Natural killer cell (primary cell): ENCODE measurements around the gene CPLX4. TPM values are rescaled to one million over a fixed set of nuclear protein-coding genes. Genes with fewer than 3 reads are reported as not detected.

Experiments
- ATAC-seq, 3 donors: fragments of 150-1000 bp in 2 of 3; fragments of 200-7000 bp in 1 of 3; cut with Tn5 transposase; 1 replicate in 1 of 3; 2 replicates in 2 of 3; pipeline ENCODE4 v1.10.0; 2021; ENCODE audit warnings: mild to moderate bottlenecking in 2 of 3, moderate library complexity in 2 of 3
- DNase-seq, 2 donors: peaks; one replicate each; pipeline versions ENCODE4 v3.0.0 to v3.0.0-alpha.2; 2013 to 2021; ENCODE audit warnings: mixed read lengths in 1 of 2
- H3K27ac ChIP-seq: one replicate; pipeline ENCODE4 v1.5.1; 2013; ENCODE audit warnings: mild to moderate bottlenecking, low read length
- H3K27me3 ChIP-seq: one replicate; pipeline ENCODE4 v1.6.1; 2013; ENCODE audit warnings: low read length; ENCODE audit not compliant: control insufficient read depth, insufficient read depth
- H3K36me3 ChIP-seq: one replicate; pipeline ENCODE4 v1.6.1; 2013; ENCODE audit warnings: low read length; ENCODE audit not compliant: control insufficient read depth, insufficient read depth
- H3K4me1 ChIP-seq: one replicate; pipeline ENCODE4 v1.6.1; 2013; ENCODE audit warnings: low read length; ENCODE audit not compliant: control insufficient read depth, insufficient read depth
- H3K4me3 ChIP-seq: one replicate; pipeline ENCODE4 v1.5.1; 2013; ENCODE audit warnings: low read length
- H3K9me3 ChIP-seq: one replicate; pipeline ENCODE4 v1.6.1; 2013; ENCODE audit warnings: low read length; ENCODE audit not compliant: control insufficient read depth, insufficient read depth
- H3K27ac Mint-ChIP-seq, 2 donors: one replicate each; pipeline ENCODE4 v1.8.0; 2022; ENCODE audit warnings: mild to moderate bottlenecking in 2 of 2, mixed read lengths in 2 of 2, moderate library complexity in 1 of 2
- H3K27me3 Mint-ChIP-seq, 2 donors: one replicate each; pipeline ENCODE4 v1.8.0; 2022; ENCODE audit warnings: low read depth in 2 of 2, mixed read lengths in 2 of 2
- H3K36me3 Mint-ChIP-seq: one replicate; pipeline ENCODE4 v1.8.0; 2022; ENCODE audit warnings: mixed read lengths
- H3K4me1 Mint-ChIP-seq, 2 donors: one replicate each; pipeline ENCODE4 v1.8.0; 2022; ENCODE audit warnings: mixed read lengths in 2 of 2
- H3K4me3 Mint-ChIP-seq: one replicate; pipeline ENCODE4 v1.8.0; 2022; ENCODE audit warnings: mild to moderate bottlenecking, moderate library complexity, mixed read lengths
- H3K9me3 Mint-ChIP-seq, 2 donors: one replicate each; pipeline ENCODE4 v1.8.0; 2022; ENCODE audit warnings: mixed read lengths in 2 of 2
- WGBS: methylation state at CpG from one replicate; pipeline ENCODE4 v1.1.7; 2013; ENCODE audit warnings: missing lambda C conversion rate; ENCODE audit not compliant: insufficient coverage; 5-methylcytosine and 5-hydroxymethylcytosine counted together
- intact Hi-C: fragments of 100-400 bp; cut with micrococcal nuclease; formaldehyde crosslinking; loops from one replicate; pipeline ENCODE4 v1.14.2; 2022
- total RNA-seq, 4 donors: library from RNA; stranded (reverse); fragments of 120-200 nt in 1 of 4; gene quantifications; one replicate each; pipeline versions ENCODE4 v1.2.3 to v1.2.4, GENCODE V29; 2013 to 2022
- TF ChIP-seq, protein P1 (sequence below): fragments of 200-600 bp; IDR thresholded peaks from one replicate; pipeline ENCODE4 v1.8.0; 2022; ENCODE audit warnings: antibody characterized with exemption

Gene CPLX4
- total RNA-seq, 3 donors from 2014 or later (not counting 1 experiment from before 2014, with no cell fraction given), result not detected

GRCh38 chr18:59265246-59265973, 53.0 kb downstream of the CPLX4 start:
- Histone ChIP-seq H3K9me3 (no peaks in the 10 kb centered on the region), H3K4me3 (no peak overlapping the region), H3K27me3 (peaks cover 55% of the 10 kb centered on the region), H3K27ac (no peak overlapping the region), H3K36me3 (no peaks in the 10 kb centered on the region), H3K4me1 (peaks cover 15% of the 10 kb centered on the region)
- H3K27ac Mint-ChIP-seq, result no peak overlapping the region
- H3K4me3 Mint-ChIP-seq, result peak overlapping the region; percentile 49
- TF ChIP-seq, protein P1, sequence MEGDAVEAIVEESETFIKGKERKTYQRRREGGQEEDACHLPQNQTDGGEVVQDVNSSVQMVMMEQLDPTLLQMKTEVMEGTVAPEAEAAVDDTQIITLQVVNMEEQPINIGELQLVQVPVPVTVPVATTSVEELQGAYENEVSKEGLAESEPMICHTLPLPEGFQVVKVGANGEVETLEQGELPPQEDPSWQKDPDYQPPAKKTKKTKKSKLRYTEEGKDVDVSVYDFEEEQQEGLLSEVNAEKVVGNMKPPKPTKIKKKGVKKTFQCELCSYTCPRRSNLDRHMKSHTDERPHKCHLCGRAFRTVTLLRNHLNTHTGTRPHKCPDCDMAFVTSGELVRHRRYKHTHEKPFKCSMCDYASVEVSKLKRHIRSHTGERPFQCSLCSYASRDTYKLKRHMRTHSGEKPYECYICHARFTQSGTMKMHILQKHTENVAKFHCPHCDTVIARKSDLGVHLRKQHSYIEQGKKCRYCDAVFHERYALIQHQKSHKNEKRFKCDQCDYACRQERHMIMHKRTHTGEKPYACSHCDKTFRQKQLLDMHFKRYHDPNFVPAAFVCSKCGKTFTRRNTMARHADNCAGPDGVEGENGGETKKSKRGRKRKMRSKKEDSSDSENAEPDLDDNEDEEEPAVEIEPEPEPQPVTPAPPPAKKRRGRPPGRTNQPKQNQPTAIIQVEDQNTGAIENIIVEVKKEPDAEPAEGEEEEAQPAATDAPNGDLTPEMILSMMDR, result no peak
- 5% methylated on average over 38 of the region's 38 CpGs for WGBS
- ATAC-seq, result no peak
- H3K36me3 Mint-ChIP-seq, result no peaks in the 10 kb centered on the region
- no peak for DNase-seq
- H3K9me3 Mint-ChIP-seq, result no peaks in the 10 kb centered on the region
- H3K27me3 Mint-ChIP-seq, result peaks cover 50 to 61% of the 10 kb centered on the region in 2 donors
- peaks cover 6 to 12% of the 10 kb centered on the region in 2 donors for H3K4me1 Mint-ChIP-seq
- intact Hi-C loops, result no loop called here

GRCh38 chr18:59264651-59265245, 53.7 kb downstream of the CPLX4 start:
- H3K27ac ChIP-seq, result no peak overlapping the region
- DNase-seq (no peak), ATAC-seq (peak in 1 of 3 donors; percentile 21)
- no peaks in the 10 kb centered on the region for H3K9me3 Mint-ChIP-seq
- peaks cover 15% of the 10 kb centered on the region for H3K4me1 ChIP-seq
- H3K4me3 Mint-ChIP-seq, result peak overlapping the region; percentile 17
- peaks cover 46 to 57% of the 10 kb centered on the region in 2 donors for H3K27me3 Mint-ChIP-seq
- no peaks in the 10 kb centered on the region for H3K36me3 Mint-ChIP-seq
- H3K4me1 Mint-ChIP-seq, result peaks cover 4 to 11% of the 10 kb centered on the region in 2 donors
- no peaks in the 10 kb centered on the region for H3K9me3 ChIP-seq
- no peaks in the 10 kb centered on the region for H3K36me3 ChIP-seq
- H3K4me3 ChIP-seq, result no peak overlapping the region
- H3K27me3 ChIP-seq, result peaks cover 48% of the 10 kb centered on the region
- TF ChIP-seq, protein P1, result no peak
- H3K27ac Mint-ChIP-seq, result no peak overlapping the region
- WGBS, result 15% methylated on average over 41 of the region's 41 CpGs
- intact Hi-C loops, result no loop called here

DNA sequence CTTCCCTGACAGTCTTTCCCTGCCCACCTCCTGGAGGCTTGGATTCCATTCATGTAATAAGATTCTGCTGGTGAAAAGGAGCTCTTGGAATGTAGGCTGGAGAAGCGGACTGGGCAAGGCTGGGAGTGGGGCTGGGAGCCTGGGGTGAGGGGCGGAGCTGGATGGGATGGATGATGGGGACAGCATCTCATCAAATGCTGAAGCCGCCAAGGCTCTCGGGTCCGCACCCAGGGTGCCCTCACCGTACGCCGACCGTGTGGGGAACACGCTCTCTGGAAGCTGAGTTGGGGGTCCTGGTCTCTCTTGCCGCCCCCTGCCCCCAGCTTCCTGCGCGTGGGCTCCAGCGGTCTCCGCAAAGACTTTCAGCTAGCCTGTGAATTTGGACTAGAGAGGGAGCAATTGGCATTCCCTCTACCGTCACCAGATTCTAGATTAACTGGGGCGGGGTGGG, 54.3 kb downstream of the CPLX4 start:
- Mint-ChIP-seq H3K27me3 (peaks cover 46 to 58% of the 10 kb centered on the region in 2 donors), H3K9me3 (peaks cover 0 to 2% of the 10 kb centered on the region in 2 donors), H3K36me3 (no peaks in the 10 kb centered on the region), H3K4me1 (peaks cover 0 to 6% of the 10 kb centered on the region in 2 donors), H3K27ac (no peak overlapping the region), H3K4me3 (no peak overlapping the region)
- intact Hi-C loops, result no loop called here
- Histone ChIP-seq H3K36me3 (no peaks in the 10 kb centered on the region), H3K4me1 (peaks cover 11% of the 10 kb centered on the region), H3K27ac (no peak overlapping the region), H3K27me3 (peaks cover 43% of the 10 kb centered on the region), H3K4me3 (no peak overlapping the region), H3K9me3 (no peaks in the 10 kb centered on the region)
- TF ChIP-seq, protein P1, result no peak
- ATAC-seq (no peak), DNase-seq (no peak)
- WGBS, result 17% methylated on average over 16 of the region's 17 CpGs
